IMR-90 (cell line): ENCODE measurements around the gene ATP2B1. TPM values are rescaled to one million over a fixed set of nuclear protein-coding genes. Genes with fewer than 3 reads are reported as not detected.

Source experiments
- ATAC-seq: fragments of 200-7000 bp; cut with Tn5 transposase; 2 replicates; pipeline ENCODE4 v1.9.1; 2020; ENCODE audit warnings: low read depth, mild to moderate bottlenecking, moderate library complexity
- BruUV-seq: library from RNA; stranded (reverse); fragments of 400-500 nt; replicated peaks from 2 replicates; lab custom pipeline; 2021; lab: Mats Ljungman, UMichigan
- CTCF ChIA-PET: fragments of 300-600 bp; formaldehyde crosslinking; extraction: SDS; loops from one replicate; lab custom pipeline; 2021; ENCODE audit warnings: antibody characterized with exemption; lab: Yijun Ruan, JAX
- POLR2A ChIA-PET: fragments of 300-600 bp; sonication (Branson Sonifier 250); formaldehyde crosslinking; loops from one replicate; lab custom pipeline; 2022; ENCODE audit warnings: antibody characterized with exemption; ENCODE audit not compliant: unreplicated experiment; lab: Charles Lee
- DNase-seq: peaks from one replicate; pipeline ENCODE4 v3.0.0; 2013
- H2AFZ ChIP-seq: replicated peaks from 2 replicates; pipeline ENCODE3; 2013; ENCODE audit warnings: low read length, mild to moderate bottlenecking; ENCODE audit not compliant: poor library complexity
- H2AK5ac ChIP-seq: 2 replicates; pipeline ENCODE4 v1.6.1; 2013; ENCODE audit warnings: low read depth, low read length, inconsistent platforms
- H2AK9ac ChIP-seq: replicated peaks from 2 replicates; pipeline ENCODE3; 2013; ENCODE audit warnings: mild to moderate bottlenecking, low read depth, low read length, moderate library complexity; ENCODE audit not compliant: poor library complexity
- H2BK120ac ChIP-seq: 2 replicates; pipeline ENCODE4 v1.6.1; 2013; ENCODE audit warnings: low read depth, low read length, inconsistent platforms
- H2BK15ac ChIP-seq: 3 replicates; pipeline ENCODE4 v1.6.1; 2013; ENCODE audit warnings: low read depth, low read length, inconsistent platforms
- H2BK20ac ChIP-seq: 2 replicates; pipeline ENCODE4 v1.6.1; 2013; ENCODE audit warnings: low read depth, mild to moderate bottlenecking, inconsistent platforms, low read length, moderate library complexity
- H2BK5ac ChIP-seq: 2 replicates; pipeline ENCODE4 v1.6.1; 2013; ENCODE audit warnings: mild to moderate bottlenecking, low read depth, low read length, inconsistent platforms; ENCODE audit not compliant: poor library complexity, severe bottlenecking
- H3K14ac ChIP-seq: replicated peaks from 2 replicates; pipeline ENCODE4 v1.6.1; 2013; ENCODE audit warnings: low read depth, low read length, inconsistent platforms
- H3K18ac ChIP-seq: 2 replicates; pipeline ENCODE4 v1.6.1; 2013; ENCODE audit warnings: low read depth, low read length, control low read depth
- H3K23ac ChIP-seq: 2 replicates; pipeline ENCODE4 v1.6.1; 2013; ENCODE audit warnings: low read depth, low read length, inconsistent platforms
- H3K27ac ChIP-seq: 2 replicates; pipeline ENCODE4 v1.5.1; 2013; ENCODE audit warnings: mild to moderate bottlenecking, control low read depth, low read length; ENCODE audit not compliant: insufficient read depth
- H3K27me3 ChIP-seq: 2 replicates; pipeline ENCODE4 v1.6.1; 2013; ENCODE audit warnings: low read length; ENCODE audit not compliant: control insufficient read depth, insufficient read depth
- H3K36me3 ChIP-seq: 2 replicates; pipeline ENCODE4 v1.6.1; 2013; ENCODE audit warnings: low read length, mixed read lengths; ENCODE audit not compliant: control insufficient read depth, insufficient read depth
- H3K4ac ChIP-seq: 2 replicates; pipeline ENCODE4 v1.6.1; 2013; ENCODE audit warnings: low read depth, low read length, inconsistent platforms
- H3K4me1 ChIP-seq: 2 replicates; pipeline ENCODE4 v1.6.1; 2013; ENCODE audit warnings: low read length, mixed read lengths; ENCODE audit not compliant: control insufficient read depth, insufficient read depth
- H3K4me2 ChIP-seq: 2 replicates; pipeline ENCODE4 v1.6.1; 2013; ENCODE audit warnings: low read depth, mild to moderate bottlenecking, control low read depth, low read length, moderate library complexity
- H3K4me3 ChIP-seq: 2 replicates; pipeline ENCODE4 v1.5.1; 2013; ENCODE audit warnings: low read depth, mild to moderate bottlenecking, control low read depth, low read length, moderate library complexity; ENCODE audit not compliant: insufficient read depth
- H3K56ac ChIP-seq: 2 replicates; pipeline ENCODE4 v1.6.1; 2013; ENCODE audit warnings: low read length, inconsistent platforms; ENCODE audit not compliant: insufficient read depth; ENCODE audit errors: extremely low read depth
- H3K79me1 ChIP-seq, 2 experiments: 2 replicates each; pipeline ENCODE4 v1.6.1; 2013; ENCODE audit warnings: low read length in 2 of 2, inconsistent platforms in 1 of 2, low read depth in 1 of 2
- H3K9ac ChIP-seq: 2 replicates; pipeline ENCODE4 v1.6.1; 2013; ENCODE audit warnings: low read depth, low read length, control low read depth
- H3K9me1 ChIP-seq: 2 replicates; pipeline ENCODE4 v1.6.1; 2013; ENCODE audit warnings: low read length, inconsistent platforms; ENCODE audit not compliant: insufficient read depth
- H3K9me3 ChIP-seq: 2 replicates; pipeline ENCODE4 v1.6.1; 2013; ENCODE audit warnings: low read length; ENCODE audit not compliant: control insufficient read depth, insufficient read depth
- H4K20me1 ChIP-seq: 2 replicates; pipeline ENCODE4 v1.6.1; 2013; ENCODE audit warnings: low read length, inconsistent platforms; ENCODE audit not compliant: insufficient read depth
- H4K5ac ChIP-seq: 2 replicates; pipeline ENCODE4 v1.6.1; 2013; ENCODE audit warnings: mild to moderate bottlenecking, low read depth, low read length, control low read depth
- H4K8ac ChIP-seq, 2 experiments: 2 replicates each; pipeline ENCODE4 v1.6.1; 2013; ENCODE audit warnings: low read depth in 2 of 2, low read length in 2 of 2, control low read depth in 1 of 2, inconsistent platforms in 1 of 2
- H4K91ac ChIP-seq: 2 replicates; pipeline ENCODE4 v1.6.1; 2013; ENCODE audit warnings: low read depth, low read length, inconsistent platforms; ENCODE audit not compliant: insufficient read depth
- BHLHE40 ChIP-seq: fragments of 150-350 bp; IDR thresholded peaks from 2 replicates; pipeline ENCODE4 v1.6.1; 2016; ENCODE audit warnings: mild to moderate bottlenecking, low read depth, low read length
- CEBPB ChIP-seq: IDR thresholded peaks from 2 replicates; pipeline ENCODE4 v1.6.1; 2012; ENCODE audit warnings: low read depth, low read length, improper control_type of control experiment
- CHD1 ChIP-seq: IDR thresholded peaks from 2 replicates; pipeline ENCODE4 v1.6.1; 2012; ENCODE audit warnings: low read depth, low read length, improper control_type of control experiment
- FOS ChIP-seq: fragments of 150-350 bp; IDR thresholded peaks from 2 replicates; pipeline ENCODE4 v1.6.1; 2016; ENCODE audit warnings: low read depth, low read length
- MAFK ChIP-seq: IDR thresholded peaks from 2 replicates; pipeline ENCODE4 v1.6.1; 2012; ENCODE audit warnings: low read depth, low read length, improper control_type of control experiment
- MAZ ChIP-seq: IDR thresholded peaks from 2 replicates; pipeline ENCODE4 v1.6.1; 2012; ENCODE audit warnings: low read depth, mild to moderate bottlenecking, low read length, improper control_type of control experiment, moderate library complexity, borderline replicate concordance
- MXI1 ChIP-seq: IDR thresholded peaks from 2 replicates; pipeline ENCODE4 v1.6.1; 2012; ENCODE audit warnings: low read depth, mild to moderate bottlenecking, low read length, moderate library complexity, borderline replicate concordance
- POLR2A ChIP-seq: IDR thresholded peaks from 2 replicates; pipeline ENCODE4 v1.6.1; 2012; ENCODE audit warnings: mild to moderate bottlenecking, low read depth, low read length
- RAD21 ChIP-seq: IDR thresholded peaks from 2 replicates; pipeline ENCODE4 v1.6.1; 2012; ENCODE audit warnings: low read length, improper control_type of control experiment
- RCOR1 ChIP-seq: IDR thresholded peaks from 2 replicates; pipeline ENCODE4 v1.6.1; 2012; ENCODE audit warnings: mild to moderate bottlenecking, low read length, improper control_type of control experiment; ENCODE audit not compliant: insufficient replicate concordance
- RFX5 ChIP-seq: IDR thresholded peaks from 2 replicates; pipeline ENCODE4 v1.8.0; 2012; ENCODE audit warnings: low read depth, mild to moderate bottlenecking, low read length, moderate library complexity
- SMC3 ChIP-seq: fragments of 150-350 bp; IDR thresholded peaks from 2 replicates; pipeline ENCODE4 v1.6.1; 2016; ENCODE audit warnings: low read depth, mild to moderate bottlenecking, antibody characterized with exemption, low read length, moderate library complexity
- WGBS, 2 experiments: methylation state at CpG; one replicate each; pipeline versions ENCODE4 v1.1.5 to v1.1.7; 2013; ENCODE audit warnings: missing lambda C conversion rate in 2 of 2; ENCODE audit not compliant: insufficient read length in 1 of 2; ENCODE audit errors: extremely low coverage in 2 of 2; 5-methylcytosine and 5-hydroxymethylcytosine counted together
- dilution Hi-C: fragments of 300-500 bp; cut with HindIII; formaldehyde crosslinking; loops from one replicate; pipeline ENCODE4 v1.14.3; 2018; ENCODE audit warnings: low sequenced_read_pairs; ENCODE audit not compliant: unreplicated experiment
- in situ Hi-C: fragments of 300-500 bp; cut with MboI; formaldehyde crosslinking; loops from 3 replicates; pipeline ENCODE4 v1.14.3; 2019; ENCODE audit warnings: low sequenced_read_pairs, inconsistent platforms, mixed read lengths
- intact Hi-C: fragments of 100-400 bp; cut with micrococcal nuclease; formaldehyde crosslinking; loops from 2 replicates; pipeline ENCODE4 v1.10.0; 2022
- polyA plus RNA-seq, 3 experiments: library from polyadenylated mRNA; depleted of rRNA; stranded (reverse); fragments of >200 nt; gene quantifications; 2 replicates each; pipeline ENCODE4 v1.2.3, GENCODE V29; 2012; ENCODE audit warnings: low replicate concordance in 1 of 3
- total RNA-seq: library from RNA; depleted of rRNA; stranded (reverse); fragments of >200 nt; gene quantifications from 2 replicates; pipeline ENCODE4 v1.2.3, GENCODE V29; 2012
- TF ChIP-seq, protein P1 (sequence below): conservative IDR thresholded peaks from 2 replicates; pipeline ENCODE4 v1.5.1; 2012; ENCODE audit warnings: mild to moderate bottlenecking, low read depth, low read length, improper control_type of control experiment
- TF ChIP-seq, protein P2 (sequence below): fragments of 150-350 bp; IDR thresholded peaks from 2 replicates; pipeline ENCODE4 v1.6.1; 2017; ENCODE audit warnings: mild to moderate bottlenecking, antibody characterized with exemption, low read length, low read depth
- TF ChIP-seq, protein P3 (sequence below): fragments of 150-350 bp; IDR thresholded peaks from 2 replicates; pipeline ENCODE4 v1.6.1; 2016; ENCODE audit warnings: low read depth, mild to moderate bottlenecking, low read length, moderate library complexity, borderline replicate concordance

ATP2B1 gene
- total and polyA plus RNA-seq, 2 of the 4 experiments (the other 2 are of a cell fraction), result 9.9 to 32.6 TPM

DNA sequence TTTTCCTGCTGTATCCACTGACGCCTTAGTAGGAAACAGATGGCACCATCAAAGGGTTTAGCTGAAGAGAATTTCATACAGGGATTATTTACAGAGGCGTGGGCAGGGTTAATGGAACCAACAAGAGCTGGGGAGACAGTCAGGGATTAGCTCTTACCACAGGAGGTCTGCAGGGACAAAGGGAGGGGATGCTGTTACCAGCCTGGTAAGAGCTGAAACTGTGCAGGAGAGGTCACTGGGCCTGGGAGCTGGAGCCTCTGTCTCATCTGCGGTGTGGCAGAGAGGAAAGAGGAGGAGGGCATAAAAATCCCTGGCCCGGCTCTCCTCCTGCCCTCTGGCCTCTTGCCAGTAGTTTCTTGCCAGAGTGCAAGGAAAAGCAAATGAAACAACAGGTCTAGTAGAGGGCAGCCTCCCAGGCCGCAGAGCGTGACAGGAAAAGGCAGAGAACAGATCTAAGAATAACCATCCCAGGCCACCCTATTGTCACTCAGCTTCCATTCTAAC, 163.9 kb downstream of the ATP2B1 start:
- no peak overlapping the region for H4K8ac ChIP-seq
- in situ Hi-C loops, result loop anchor here (5.0 to 10.0 kb wide), 3 partner anchors 160 to 1390 kb away; partner anchors contain the start of gene ATP2B1
- H3K36me3 ChIP-seq, result no peaks in the 10 kb centered on the region
- DNase-seq (no peak), ATAC-seq (no peak; the same call in 1 of the 2 replicates)
- no peak overlapping the region for H2BK120ac ChIP-seq
- H4K5ac ChIP-seq, result no peak overlapping the region
- H3K9me1 ChIP-seq, result peaks cover 5% of the 10 kb centered on the region; the same call in 1 of the 2 replicates
- no peaks in the 10 kb centered on the region for H3K79me1 ChIP-seq
- no peak overlapping the region for H3K4me3 ChIP-seq
- H2BK20ac ChIP-seq, result no peak overlapping the region
- H3K23ac ChIP-seq, result no peak overlapping the region
- no peak overlapping the region for H3K4ac ChIP-seq
- ChIA-PET CTCF (interaction anchor here (0.5 to 2.6 kb wide), 6 partner anchors 280 to 1400 kb away, joined by 3 to 9 read pairs (median 4); no protein-coding TSS in a partner anchor), POLR2A (interaction anchor here (0.6 kb wide), 1 partner anchor 33 kb away, joined by 3 read pairs; no protein-coding TSS in a partner anchor)
- H3K27me3 ChIP-seq, result no peaks in the 10 kb centered on the region
- no peak overlapping the region for H3K27ac ChIP-seq
- H2BK15ac ChIP-seq, result no peak overlapping the region
- H2AK9ac ChIP-seq, result no peak overlapping the region
- no TSS peak for BruUV-seq
- intact Hi-C loops, result loop anchor here (5.0 to 10.0 kb wide), 4 partner anchors 148 to 1360 kb away; no protein-coding TSS in a partner anchor
- H4K20me1 ChIP-seq, result no peaks in the 10 kb centered on the region
- H2AFZ ChIP-seq, result no peak overlapping the region
- H3K18ac ChIP-seq, result no peak overlapping the region
- TF ChIP-seq RCOR1 (no peak), BHLHE40 (no peak), CHD1 (no peak), RAD21 (no peak), FOS (no peak), MAFK (no peak), RFX5 (no peak), CEBPB (no peak), POLR2A (no peak), MAZ (no peak), SMC3 (no peak), MXI1 (no peak)
- TF ChIP-seq, protein P1, sequence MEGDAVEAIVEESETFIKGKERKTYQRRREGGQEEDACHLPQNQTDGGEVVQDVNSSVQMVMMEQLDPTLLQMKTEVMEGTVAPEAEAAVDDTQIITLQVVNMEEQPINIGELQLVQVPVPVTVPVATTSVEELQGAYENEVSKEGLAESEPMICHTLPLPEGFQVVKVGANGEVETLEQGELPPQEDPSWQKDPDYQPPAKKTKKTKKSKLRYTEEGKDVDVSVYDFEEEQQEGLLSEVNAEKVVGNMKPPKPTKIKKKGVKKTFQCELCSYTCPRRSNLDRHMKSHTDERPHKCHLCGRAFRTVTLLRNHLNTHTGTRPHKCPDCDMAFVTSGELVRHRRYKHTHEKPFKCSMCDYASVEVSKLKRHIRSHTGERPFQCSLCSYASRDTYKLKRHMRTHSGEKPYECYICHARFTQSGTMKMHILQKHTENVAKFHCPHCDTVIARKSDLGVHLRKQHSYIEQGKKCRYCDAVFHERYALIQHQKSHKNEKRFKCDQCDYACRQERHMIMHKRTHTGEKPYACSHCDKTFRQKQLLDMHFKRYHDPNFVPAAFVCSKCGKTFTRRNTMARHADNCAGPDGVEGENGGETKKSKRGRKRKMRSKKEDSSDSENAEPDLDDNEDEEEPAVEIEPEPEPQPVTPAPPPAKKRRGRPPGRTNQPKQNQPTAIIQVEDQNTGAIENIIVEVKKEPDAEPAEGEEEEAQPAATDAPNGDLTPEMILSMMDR, result no peak
- TF ChIP-seq, protein P2, sequence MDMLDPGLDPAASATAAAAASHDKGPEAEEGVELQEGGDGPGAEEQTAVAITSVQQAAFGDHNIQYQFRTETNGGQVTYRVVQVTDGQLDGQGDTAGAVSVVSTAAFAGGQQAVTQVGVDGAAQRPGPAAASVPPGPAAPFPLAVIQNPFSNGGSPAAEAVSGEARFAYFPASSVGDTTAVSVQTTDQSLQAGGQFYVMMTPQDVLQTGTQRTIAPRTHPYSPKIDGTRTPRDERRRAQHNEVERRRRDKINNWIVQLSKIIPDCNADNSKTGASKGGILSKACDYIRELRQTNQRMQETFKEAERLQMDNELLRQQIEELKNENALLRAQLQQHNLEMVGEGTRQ, result no peak
- TF ChIP-seq, protein P3, sequence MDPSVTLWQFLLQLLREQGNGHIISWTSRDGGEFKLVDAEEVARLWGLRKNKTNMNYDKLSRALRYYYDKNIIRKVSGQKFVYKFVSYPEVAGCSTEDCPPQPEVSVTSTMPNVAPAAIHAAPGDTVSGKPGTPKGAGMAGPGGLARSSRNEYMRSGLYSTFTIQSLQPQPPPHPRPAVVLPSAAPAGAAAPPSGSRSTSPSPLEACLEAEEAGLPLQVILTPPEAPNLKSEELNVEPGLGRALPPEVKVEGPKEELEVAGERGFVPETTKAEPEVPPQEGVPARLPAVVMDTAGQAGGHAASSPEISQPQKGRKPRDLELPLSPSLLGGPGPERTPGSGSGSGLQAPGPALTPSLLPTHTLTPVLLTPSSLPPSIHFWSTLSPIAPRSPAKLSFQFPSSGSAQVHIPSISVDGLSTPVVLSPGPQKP, result no peak
- no peak overlapping the region for H3K9ac ChIP-seq
- no peak overlapping the region; the same call in 1 of the 2 replicates for H3K14ac ChIP-seq
- H4K91ac ChIP-seq, result no peak overlapping the region
- no peak overlapping the region for H3K4me2 ChIP-seq
- H2AK5ac ChIP-seq, result no peak overlapping the region
- H3K9me3 ChIP-seq, result no peaks in the 10 kb centered on the region
- no peak overlapping the region for H2BK5ac ChIP-seq
- H3K4me1 ChIP-seq, result no peaks in the 10 kb centered on the region
- 40% methylated on average over 1 of the region's 6 CpGs; no CpG with 5 or more reads in 1 of the 2 experiments for WGBS, 2 experiments
- no peak overlapping the region for H3K56ac ChIP-seq
- dilution Hi-C loops, result no loop called here
